HL-60/S4 treated with phorbol 12-myristate 13-acetate at 8.2 ng/mL for 4 days and 3 days (cell line): ENCODE measurements around the gene PDZD7.
"Not testable (repeated sequence)": the region's sequence is repeated elsewhere in the genome, so short reads cannot be mapped to it uniquely, and the experiment has no call there.

Experiments
- in situ Hi-C: fragments of 300-500 bp; cut with MboI; formaldehyde crosslinking; loops from 2 replicates; pipeline ENCODE4 v1.15.0; 2022; ENCODE audit warnings: low sequenced_read_pairs

Gene PDZD7

DNA sequence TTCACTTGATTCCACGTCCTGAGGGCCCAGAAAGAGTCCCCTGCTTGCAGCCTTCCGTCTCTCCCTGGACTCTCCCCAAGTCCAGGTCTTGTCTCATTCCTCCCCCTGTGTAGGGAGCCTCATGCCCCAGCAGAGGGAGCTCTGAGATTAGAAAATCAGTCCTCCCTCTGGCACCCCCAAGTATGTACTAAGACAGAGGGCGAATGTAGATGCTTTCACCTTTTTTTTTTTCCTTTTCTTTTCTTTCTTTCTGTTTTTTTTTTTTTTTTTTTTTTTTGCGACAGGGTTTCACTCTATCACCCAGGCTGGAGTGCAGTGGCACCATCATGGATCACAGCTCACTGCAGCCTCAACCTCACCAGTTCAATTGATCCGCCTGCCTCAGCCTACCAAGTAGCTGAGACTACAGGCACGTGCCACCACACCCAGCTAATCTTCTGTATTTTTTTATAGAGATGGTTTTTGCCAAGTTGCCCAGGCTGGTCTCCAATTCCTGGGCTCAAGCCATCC, 10.4 kb upstream of the PDZD7 start:
- in situ Hi-C loops: no loop called here

DNA sequence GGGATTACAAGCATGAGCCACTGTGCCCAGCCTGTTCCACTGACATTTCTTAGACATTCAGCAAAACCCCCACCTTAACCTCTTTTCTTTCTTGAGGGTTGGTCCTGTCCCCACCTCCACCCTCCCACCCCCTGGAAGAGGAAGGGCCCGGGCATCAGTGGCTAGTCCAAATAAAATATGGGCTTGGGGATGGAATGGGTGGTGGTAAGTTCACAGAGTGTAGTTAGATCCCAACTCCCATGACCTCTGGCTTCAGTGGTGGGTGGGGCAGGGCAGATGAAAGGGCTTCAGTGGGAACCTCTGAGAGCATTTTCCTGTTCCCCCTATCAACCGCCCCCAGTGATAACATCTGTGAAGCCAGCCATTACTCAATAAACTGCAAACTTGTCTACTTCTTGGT, 9.9 kb upstream of the PDZD7 start:
- in situ Hi-C loops: no loop called here

DNA sequence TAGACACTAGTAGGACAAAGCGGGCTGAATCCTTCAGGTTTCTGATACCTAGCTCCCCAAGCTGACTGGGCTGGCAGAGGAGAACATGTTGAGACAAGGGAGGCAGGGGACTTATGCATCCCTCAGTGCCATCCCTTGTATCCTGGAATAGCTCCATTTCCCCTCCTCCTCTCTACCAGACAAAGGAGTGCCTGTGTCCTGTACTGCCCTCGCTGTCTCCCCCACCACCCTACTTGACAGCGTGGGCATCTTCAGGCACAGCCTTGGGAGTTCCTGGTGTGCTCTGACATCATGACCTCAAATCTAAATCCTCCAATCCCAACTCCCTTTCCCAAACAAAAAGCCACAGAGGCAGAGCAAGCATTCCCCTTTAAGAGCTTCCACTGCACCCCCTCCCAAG, 9.1 kb upstream of the PDZD7 start:
- in situ Hi-C loops: no loop called here

DNA sequence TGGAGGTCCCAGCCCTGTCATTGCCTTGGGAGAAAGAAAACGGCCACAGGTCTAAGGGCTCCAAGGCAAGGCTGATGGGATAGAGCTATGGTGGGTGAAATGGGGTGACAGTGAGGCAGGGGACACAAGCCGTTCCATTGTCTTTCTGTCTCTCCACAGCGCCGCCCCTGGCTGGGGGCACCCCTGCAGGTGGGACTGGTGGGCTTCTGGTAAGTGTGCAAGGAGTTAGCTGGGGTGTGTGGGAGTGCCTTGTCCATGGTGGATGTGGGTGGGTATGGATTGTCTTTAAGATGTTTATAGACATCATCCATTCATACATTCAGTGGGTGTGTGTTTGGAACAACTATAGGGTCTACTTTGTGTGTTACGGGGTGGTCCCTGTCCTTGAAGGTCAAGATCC, 7.6 kb upstream of the PDZD7 start:
- in situ Hi-C loops: no loop called here

DNA sequence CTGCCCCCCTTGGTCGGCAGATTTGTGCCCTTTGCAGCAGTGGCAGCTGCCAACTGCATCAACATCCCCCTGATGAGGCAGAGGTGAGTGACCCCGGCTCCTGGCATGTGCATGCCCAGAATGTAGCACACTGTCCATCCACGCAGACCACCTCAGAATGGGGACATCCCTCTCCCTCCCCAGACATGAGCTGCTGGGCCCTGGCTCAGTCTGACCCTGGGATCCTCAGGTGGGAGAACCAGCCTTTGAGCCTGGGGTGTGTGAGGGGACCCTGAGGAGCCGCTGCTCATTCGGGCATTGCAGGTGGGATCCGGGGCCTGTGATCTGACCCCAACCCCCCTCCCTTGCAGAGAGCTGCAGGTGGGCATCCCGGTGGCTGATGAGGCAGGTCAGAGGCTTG, 5.8 kb upstream of the PDZD7 start:
- in situ Hi-C loops: no loop called here

DNA sequence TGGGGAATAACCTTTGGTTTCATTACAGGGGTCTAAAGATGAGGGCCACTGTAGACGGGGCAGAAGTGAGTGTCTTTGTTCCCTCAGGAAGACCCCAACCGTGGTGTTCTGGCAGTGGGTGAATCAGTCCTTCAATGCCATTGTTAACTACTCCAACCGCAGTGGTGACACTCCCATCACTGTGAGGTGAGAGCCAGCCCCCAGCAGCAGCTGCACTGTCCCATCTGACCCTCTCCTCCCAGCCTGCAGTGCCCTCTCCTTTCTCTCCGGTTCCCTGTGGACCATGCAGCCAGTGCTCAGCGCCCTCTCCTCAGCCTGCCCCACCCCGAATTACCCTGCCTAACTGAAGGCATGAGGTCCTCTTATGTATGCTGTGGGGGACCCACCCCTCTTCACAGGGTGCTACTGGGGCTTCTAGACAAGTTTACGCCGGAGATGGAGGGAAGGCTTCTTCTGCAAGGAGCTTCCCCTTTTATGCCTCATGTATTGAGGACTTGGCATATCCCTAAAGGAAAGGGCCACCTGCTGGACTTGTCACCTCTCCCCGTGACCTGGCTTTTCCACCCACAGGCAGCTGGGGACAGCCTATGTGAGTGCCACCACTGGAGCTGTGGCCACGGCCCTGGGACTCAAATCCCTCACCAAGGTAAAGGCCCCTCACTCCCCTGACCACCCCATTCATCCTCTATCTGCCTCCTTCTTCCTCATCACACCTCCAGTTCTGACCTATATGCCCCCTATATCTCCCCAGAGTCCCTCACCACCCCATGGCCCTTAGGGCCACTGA, 5.2 kb upstream of the PDZD7 start:
- in situ Hi-C loops: no loop called here

DNA sequence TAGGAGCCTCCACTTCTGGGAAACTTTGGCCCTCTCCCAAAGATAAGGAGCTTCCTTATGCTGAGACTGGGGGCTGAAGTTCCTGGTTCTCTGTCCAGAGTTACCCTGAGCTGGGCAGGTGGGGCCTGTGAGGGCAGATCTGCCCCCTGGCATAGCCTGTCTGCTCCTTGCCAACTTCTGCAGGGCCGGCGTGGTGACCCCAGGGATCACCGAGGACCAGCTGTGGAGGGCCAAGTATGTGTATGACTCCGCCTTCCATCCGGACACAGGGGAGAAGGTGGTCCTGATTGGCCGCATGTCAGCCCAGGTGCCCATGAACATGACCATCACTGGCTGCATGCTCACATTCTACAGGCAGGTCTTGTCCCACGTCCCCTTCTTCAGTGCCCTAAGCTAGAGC, 4.4 kb upstream of the PDZD7 start:
- in situ Hi-C loops: no loop called here

DNA sequence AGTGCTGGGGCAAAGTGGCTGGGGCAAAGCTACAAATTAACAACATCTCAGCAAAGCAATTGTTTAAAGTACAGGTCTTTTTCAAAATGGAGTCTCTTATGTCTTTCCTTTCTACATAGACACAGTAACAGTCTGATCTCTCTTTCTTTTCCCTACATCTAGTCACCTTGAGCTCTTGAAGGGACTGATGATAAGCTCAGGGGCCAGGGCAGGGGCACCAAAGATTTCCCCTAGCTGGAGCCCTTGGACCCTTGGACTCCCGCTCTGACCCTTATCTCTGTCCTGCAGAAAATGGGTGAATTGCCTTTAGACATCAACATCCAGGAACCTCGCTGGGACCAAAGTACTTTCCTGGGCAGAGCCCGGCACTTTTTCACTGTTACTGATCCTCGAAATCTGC, 3.5 kb upstream of the PDZD7 start:
- in situ Hi-C loops: not testable (repeated sequence)

DNA sequence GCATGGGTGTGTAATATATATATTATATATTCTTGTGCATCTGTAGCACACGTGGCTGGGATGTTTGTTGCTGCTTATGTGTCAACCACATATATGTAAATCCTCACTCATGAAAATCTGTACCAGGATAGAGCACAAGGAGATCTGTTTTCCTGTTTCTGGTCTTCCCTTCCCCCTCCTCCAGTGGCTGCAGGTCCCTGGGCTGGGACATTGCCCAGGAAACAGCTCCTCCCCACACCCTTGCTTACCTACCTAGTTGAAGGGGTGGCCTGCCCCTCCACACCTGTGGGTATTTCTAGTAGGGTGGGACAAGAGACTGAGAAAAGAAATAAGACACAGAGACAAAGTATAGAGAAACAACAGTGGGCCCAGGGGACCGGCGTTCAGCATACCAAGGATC, 2.3 kb upstream of the PDZD7 start:
- in situ Hi-C loops: no loop called here

DNA sequence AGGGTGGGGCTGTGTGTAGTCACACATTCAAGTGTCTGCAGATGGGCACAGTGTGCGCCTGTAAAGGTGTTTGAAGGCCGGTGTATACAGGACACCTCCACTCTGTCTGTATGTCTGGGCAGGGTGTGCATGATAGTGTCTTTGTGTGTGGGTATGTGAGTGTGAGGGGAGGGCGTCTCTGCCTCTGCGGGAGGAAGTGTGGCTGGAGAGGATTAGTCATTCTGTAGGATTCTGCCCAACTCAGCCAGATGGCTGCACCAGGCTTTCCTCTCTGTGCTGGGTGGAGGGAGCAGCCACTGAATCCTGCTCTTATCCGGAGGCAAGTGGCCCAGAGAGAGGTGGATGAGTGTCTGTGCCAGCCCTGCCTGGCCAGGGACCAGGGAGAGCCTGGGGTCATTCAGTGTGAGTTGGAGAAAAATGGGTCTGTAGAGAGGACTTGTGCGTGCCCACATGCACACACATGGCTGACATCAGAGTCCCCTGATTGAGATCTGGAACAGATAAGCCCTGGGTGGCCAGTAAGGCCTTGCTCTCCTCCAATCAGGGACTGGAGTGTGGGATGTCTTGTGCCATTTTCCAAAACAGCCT, 1.8 kb upstream of the PDZD7 start:
- in situ Hi-C loops: no loop called here

DNA sequence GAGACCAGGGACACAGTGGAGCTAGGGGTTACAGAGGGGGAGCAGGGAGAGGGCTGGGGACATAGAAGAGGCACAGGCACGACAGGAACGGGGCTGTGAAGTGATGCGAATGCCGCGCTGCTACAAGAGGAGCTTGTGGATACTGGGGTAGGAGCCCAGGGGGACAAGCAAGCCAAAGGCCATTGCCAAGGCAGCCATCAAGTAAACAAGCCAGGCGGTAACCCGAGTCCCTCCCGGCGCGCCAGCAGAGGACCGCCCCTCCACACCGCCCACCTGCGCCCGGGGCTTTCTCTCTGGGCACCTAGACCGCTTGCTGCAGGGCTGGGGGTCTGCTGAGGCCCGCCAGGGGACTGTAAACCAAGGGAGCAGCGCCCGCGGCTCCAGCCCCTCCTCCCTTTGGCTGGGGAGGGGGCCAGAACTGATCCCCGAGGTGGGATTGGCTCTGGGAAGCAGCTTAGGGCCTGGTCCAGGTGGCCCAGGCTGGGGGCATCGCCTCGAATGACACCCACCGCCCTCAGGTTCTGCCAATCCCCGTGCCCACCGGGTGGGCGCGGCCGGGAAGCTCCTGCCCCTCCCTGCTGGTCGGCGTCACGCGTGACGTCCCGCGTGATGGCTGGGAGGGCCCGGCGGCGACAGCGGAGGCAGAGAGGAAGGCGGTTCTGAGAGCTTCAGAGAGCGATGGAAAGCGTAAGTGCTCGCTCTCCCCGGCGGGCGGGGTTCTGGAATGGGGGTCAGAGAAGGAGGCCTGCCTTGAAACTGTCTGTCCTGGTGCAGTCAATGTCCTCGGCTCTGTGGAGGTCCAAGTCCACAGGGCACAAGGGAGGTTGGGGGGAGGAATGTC, 1.1 kb upstream of the PDZD7 start:
- in situ Hi-C loops: no loop called here

DNA sequence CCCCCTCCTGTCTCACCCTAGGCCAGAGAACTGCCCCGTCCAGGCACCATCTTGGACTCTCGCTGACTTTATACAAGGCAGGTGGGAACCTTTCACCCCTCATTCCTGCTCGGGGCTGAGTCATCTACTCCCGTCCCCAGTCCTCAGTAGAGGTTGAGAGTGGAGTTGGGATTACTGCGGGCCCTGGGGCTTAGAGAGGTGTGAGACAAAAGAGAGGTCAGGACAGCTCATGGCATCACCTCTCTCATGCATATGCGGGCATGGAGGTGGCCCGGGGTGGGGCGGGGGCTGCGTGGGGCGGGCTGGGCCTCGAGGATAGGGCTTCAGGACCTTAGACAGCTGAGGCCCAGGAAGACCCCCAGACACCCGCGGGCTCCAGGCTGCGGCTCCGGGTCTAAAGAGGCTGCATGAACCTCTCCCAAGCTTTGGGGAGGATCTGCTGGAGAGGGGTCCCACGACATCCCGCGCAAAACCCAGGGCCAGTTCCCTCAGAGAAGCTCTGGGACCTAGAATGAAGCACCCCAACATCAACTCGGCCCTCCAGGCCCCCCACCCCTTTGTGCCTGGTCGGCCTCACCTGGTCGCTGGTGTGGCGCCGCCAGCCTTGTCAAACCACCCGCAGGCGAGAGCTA, 317 bp downstream of the PDZD7 start:
- in situ Hi-C loops: no loop called here

DNA sequence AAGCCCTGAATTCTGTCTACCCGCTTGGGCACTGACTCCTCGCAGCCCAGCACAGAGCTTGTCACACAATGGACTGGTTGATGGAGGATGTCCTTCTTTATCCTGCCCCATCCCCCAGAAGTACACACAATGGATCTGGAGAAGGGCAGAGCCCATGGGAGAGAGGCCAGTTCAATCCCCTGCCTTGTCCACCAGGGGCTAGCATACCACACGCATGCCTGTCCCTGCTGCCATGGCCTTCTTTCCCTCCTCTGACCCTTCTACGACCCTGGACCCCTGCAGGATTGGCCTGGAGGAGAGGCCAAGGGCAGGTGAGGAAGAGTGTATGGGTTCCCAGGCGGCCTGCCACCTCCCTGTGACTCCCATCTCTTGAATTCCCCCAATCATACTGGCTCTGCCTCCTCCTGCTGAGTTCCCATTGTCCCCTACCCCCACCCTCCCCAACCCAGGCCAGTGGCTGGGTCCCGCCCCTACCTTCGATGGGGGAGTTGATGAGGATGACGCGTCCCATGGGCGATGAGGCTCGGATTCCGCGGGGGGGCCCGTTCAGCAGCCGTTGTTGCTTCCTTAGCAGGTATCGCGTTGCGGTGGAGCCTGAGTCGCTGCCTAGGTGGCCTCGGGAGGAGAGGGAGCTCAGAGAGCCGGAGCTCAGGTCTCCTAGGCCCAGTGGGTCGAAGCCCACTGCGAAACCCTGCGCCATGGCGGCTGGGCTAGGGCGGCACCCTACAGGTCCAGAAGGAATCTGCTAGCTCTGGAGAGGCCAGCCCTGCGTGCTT, 1.2 kb downstream of the PDZD7 start:
- in situ Hi-C loops: no loop called here

DNA sequence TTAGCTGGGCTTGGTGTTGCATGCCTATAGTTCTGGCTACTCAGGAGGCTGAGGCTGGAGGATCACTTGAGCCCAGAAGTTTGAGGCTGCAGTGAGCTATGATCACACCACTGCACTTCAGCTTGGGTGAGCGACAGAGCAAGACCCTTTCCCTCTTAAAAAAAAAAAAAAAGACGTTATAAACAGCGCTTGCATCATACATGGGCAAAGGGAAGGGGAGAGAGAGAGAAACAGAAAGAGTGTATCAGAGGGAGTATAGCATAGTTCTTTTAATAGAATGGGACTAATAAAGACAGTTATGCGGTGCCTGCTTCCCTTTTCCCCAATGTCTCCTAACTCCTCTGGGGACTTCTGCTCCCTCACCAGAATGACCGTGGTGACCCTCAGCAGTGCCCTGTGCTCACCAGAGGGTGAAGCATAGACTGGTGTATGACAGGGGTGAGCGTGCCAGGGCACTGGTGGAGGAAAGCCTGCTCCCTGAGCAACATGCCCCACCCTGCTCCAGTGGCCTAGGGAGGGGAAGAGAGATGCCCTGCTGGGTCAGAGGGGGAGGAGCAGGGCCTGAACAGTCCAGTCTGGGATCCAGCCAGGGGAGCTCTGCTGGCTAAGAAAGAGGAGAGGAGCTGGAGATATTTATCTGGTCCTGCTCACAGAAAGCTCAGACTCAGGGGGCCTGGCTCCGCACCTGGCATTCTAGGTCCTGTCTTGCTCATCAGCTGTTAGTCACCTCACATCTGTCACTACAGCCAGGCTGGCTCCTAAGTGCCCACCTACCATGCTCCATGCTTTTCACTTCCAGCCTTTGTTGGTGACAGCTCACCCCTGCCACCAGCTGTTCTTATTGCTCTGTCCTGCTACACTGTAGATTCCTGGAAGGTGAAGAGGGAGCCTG, 2.2 kb downstream of the PDZD7 start:
- in situ Hi-C loops: no loop called here

DNA sequence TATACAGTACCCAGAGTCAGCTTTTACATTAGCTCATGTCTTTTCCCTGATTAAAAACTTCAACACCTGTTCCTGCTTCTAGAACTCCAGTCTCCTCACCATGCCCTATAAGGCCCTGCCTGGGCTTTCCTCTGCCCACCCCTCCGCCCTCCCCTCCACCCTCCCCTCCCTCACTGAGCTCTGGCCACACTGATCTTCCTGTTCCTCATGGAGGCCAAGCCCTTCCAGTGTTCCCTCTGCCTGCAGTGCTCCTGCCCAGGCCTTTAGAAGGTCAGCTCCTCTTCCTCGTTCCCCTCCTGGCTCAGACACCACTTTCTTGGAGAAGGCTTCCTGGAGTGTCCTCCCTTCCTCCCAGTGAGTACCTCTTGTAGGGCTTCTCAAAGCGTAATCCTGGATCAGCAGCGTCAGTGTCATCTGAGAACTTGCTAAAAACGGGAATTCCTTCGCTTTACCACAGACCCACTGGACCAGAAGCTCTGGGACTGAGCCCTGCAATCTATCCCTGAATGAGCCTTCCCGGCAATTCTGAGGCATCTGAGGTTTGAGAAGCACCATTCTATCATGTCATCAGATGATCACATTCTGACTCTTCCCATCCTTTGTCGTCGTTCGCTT, 3.7 kb downstream of the PDZD7 start:
- in situ Hi-C loops: no loop called here

DNA sequence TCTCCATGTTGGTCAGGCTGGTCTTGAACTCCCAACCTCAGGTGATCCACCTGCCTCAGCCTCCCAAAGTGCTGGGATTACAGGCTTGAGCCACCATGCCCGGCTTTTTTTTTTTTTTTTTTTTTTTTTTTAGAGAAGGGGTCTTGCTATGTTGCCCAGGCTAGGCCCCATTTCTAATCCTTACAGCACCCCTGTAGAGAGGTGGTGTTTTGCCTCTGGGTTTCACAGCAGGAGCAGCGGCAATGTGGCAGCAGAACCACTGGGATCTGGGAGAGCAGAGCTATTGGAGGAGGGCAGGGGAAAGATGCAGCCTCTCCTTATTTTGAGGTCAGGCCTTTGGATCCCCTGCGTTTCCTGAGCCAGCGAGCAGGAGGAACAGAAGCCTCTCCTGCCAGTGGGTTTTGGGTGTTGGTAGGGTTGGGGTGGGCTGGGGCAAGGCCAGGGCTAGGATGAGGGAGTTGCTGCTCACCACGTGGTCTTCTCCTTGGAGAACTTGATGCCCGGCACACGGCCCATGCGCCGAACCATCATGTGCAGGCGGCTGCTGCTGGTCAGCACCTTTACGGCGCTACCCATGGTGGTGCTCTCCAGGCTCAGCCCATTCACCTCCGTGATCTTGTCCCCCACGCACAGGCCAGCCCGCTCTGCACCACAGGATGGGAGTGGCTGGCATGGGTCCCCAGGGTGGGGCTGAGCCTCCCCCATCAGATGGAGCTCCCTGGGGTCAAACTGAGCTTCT, 7.8 kb downstream of the PDZD7 start:
- in situ Hi-C loops: no loop called here

DNA sequence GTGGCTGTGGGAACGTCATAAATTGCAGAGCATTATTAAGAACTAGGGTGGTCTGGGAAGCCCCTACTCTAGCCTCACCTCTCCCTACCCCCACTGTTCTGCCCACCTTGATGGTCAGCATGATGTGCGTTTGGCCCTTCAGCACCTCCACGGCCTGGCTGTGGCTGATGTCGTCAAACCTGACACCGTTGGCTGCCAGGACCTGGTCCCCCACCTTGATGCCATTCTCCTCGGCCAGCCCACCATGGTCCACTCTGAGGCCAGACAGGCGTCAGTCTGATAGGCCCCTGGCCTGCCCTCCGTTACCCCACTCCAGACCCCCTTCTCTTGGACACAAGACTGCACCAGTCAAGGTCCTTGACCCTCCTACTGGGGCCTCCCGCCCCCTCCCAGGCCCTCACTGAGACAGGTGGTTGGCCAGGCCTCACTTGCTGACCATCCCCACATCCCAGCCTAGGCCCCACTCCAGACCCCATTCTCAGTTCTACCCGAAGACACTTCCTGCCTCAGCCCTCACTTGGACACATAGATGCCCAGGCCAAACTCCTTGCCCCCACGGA, 9.2 kb downstream of the PDZD7 start:
- in situ Hi-C loops: no loop called here

DNA sequence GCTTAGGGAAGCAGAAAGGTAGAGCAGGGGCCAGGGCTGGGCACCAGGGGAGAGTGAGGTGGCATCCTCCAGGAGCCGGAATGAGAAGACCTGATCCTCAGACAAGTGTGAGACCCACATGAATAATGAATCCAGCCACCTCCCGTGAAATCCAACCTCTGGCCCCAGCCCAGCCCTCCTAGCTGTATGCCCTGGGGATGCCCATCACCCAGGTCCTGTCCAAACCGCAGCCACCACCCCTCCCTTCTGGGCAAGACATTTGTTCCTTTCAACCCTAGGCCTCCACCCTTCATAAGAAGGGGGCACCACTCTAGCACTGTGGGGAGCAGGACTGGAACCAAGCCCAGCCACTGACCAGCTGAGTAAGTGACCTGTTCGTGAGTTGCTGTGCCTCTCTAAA, 9.7 kb downstream of the PDZD7 start:
- in situ Hi-C loops: no loop called here
